PC-9 (cell line): ENCODE measurements around the gene IMP4. TPM values are rescaled to one million over a fixed set of nuclear protein-coding genes. Genes with fewer than 3 reads are reported as not detected.

Source experiments
- BruUV-seq: library from RNA; stranded (reverse); fragments of 400-500 nt; replicated peaks from 2 replicates; lab custom pipeline; 2021; lab: Mats Ljungman, UMichigan
- CTCF ChIA-PET: fragments of 300-600 bp; sonication (Branson Sonifier 250); formaldehyde crosslinking; loops from one replicate; lab custom pipeline; 2022; ENCODE audit warnings: antibody characterized with exemption; lab: Charles Lee
- POLR2A ChIA-PET: fragments of 300-600 bp; sonication (Branson Sonifier 250); formaldehyde crosslinking; loops from one replicate; lab custom pipeline; 2022; ENCODE audit warnings: antibody characterized with exemption; ENCODE audit not compliant: unreplicated experiment; lab: Charles Lee
- DNase-seq, 2 experiments: peaks; one replicate each; pipeline versions ENCODE4 v3.0.0 to v3.0.0-alpha.2; 2015 to 2022; ENCODE audit warnings: mixed read lengths in 1 of 2
- H2AFZ ChIP-seq: fragments of 200-600 bp; sonication (generic); 2 replicates; pipeline ENCODE4 v1.8.1; 2017; ENCODE audit warnings: antibody characterized with exemption
- H3F3A ChIP-seq: fragments of 200-600 bp; sonication (generic); 2 replicates; pipeline ENCODE4 v1.8.1; 2017; ENCODE audit warnings: antibody characterized with exemption, mild to moderate bottlenecking, low read depth; ENCODE audit not compliant: insufficient read depth
- H3K27ac ChIP-seq: fragments of 200-600 bp; sonication (generic); 2 replicates; pipeline ENCODE4 v1.6.1; 2016; ENCODE audit warnings: mixed run types
- H3K27me3 ChIP-seq: fragments of 200-600 bp; sonication (generic); 2 replicates; pipeline ENCODE4 v1.6.1; 2016; ENCODE audit warnings: low read depth, mixed run types; ENCODE audit not compliant: insufficient read depth
- H3K36me3 ChIP-seq: fragments of 200-600 bp; sonication (generic); 2 replicates; pipeline ENCODE4 v1.6.1; 2016; ENCODE audit warnings: low read depth, mixed run types
- H3K4me1 ChIP-seq: fragments of 200-600 bp; sonication (generic); replicated peaks from 2 replicates; pipeline ENCODE4 v1.6.1; 2016; ENCODE audit warnings: mixed run types; ENCODE audit not compliant: insufficient read depth
- H3K4me2 ChIP-seq: fragments of 200-600 bp; sonication (generic); 2 replicates; pipeline ENCODE4 v1.6.1; 2017; ENCODE audit warnings: mixed run types
- H3K4me3 ChIP-seq: fragments of 200-600 bp; sonication (generic); 2 replicates; pipeline ENCODE4 v1.6.1; 2016; ENCODE audit warnings: mixed run types
- H3K79me2 ChIP-seq: fragments of 200-600 bp; sonication (generic); 2 replicates; pipeline ENCODE4 v1.6.1; 2017; ENCODE audit warnings: low read depth, mixed run types
- H3K9me2 ChIP-seq: fragments of 200-600 bp; sonication (generic); 2 replicates; pipeline ENCODE4 v1.8.1; 2017; ENCODE audit warnings: mild to moderate bottlenecking; ENCODE audit not compliant: insufficient read depth
- H3K9me3 ChIP-seq: fragments of 200-600 bp; sonication (generic); 2 replicates; pipeline ENCODE4 v1.8.1; 2016; ENCODE audit warnings: low read depth; ENCODE audit not compliant: insufficient read depth
- H4K20me1 ChIP-seq: fragments of 200-600 bp; sonication (generic); 2 replicates; pipeline ENCODE4 v1.8.1; 2017; ENCODE audit not compliant: insufficient read depth
- CTCF ChIP-seq: fragments of 200-600 bp; sonication (generic); conservative IDR thresholded peaks from 2 replicates; pipeline ENCODE4 v1.6.1; 2017; ENCODE audit warnings: mixed run types, antibody characterized with exemption, mild to moderate bottlenecking, moderate library complexity
- EZH2 ChIP-seq: fragments of 200-600 bp; sonication (generic); IDR thresholded peaks from 2 replicates; pipeline ENCODE4 v1.8.0; 2017; ENCODE audit warnings: antibody characterized with exemption, low read depth
- intact Hi-C: fragments of 100-400 bp; cut with micrococcal nuclease; formaldehyde crosslinking; loops from one replicate; pipeline ENCODE4 v1.10.0; 2022; ENCODE audit not compliant: unreplicated experiment
- total RNA-seq: library from RNA; stranded (reverse); gene quantifications from 2 replicates; pipeline ENCODE4 v1.2.3, GENCODE V29; 2021

The IMP4 gene
- total RNA-seq, 1 experiment from 2014 or later, result 76.8 TPM

GRCh38 chr2:130391058-130391871, 48.6 kb downstream of the IMP4 start:
- DNase-seq, result peak; percentile 59 to 70
- no peaks in the 10 kb centered on the region for H3K9me2 ChIP-seq
- H3K4me1 ChIP-seq, result peaks cover 15% of the 10 kb centered on the region; the same call in 1 of the 2 replicates
- POLR2A ChIA-PET, result no interaction called here
- H3K79me2 ChIP-seq, result no peaks in the 10 kb centered on the region
- H3K4me3 ChIP-seq, result peak overlapping the region; percentile 85
- CTCF ChIA-PET, result no interaction called here
- peak overlapping the region; percentile 98 for H2AFZ ChIP-seq
- H3K27ac ChIP-seq, result no peak overlapping the region
- no peaks in the 10 kb centered on the region for H4K20me1 ChIP-seq
- intact Hi-C loops, result loop anchor here (5.0 kb wide), 1 partner anchor 34 kb away; the partner anchor contains the start of gene PTPN18
- peaks cover 4% of the 10 kb centered on the region; the same call in 1 of the 2 replicates for H3F3A ChIP-seq
- H3K9me3 ChIP-seq, result no peaks in the 10 kb centered on the region
- TF ChIP-seq CTCF (no peak), EZH2 (no peak)
- H3K4me2 ChIP-seq, result peak overlapping the region; percentile 80
- no peaks in the 10 kb centered on the region for H3K36me3 ChIP-seq
- H3K27me3 ChIP-seq, result no peaks in the 10 kb centered on the region; the same call in 1 of the 2 replicates
- no TSS peak for BruUV-seq

GRCh38 chr2:130391872-130392670, 49.4 kb downstream of the IMP4 start:
- intact Hi-C loops, result loop anchor here (2.0 to 5.0 kb wide), 2 partner anchors 35 to 49 kb away; partner anchors contain the start of genes IMP4 and PTPN18
- no peak overlapping the region for H3K27ac ChIP-seq
- no peaks in the 10 kb centered on the region for H3K9me3 ChIP-seq
- H4K20me1 ChIP-seq, result no peaks in the 10 kb centered on the region
- H3K27me3 ChIP-seq, result peaks cover under 1% of the 10 kb centered on the region; the same call in 1 of the 2 replicates
- BruUV-seq, result no TSS peak
- ChIA-PET CTCF (no interaction called here), POLR2A (no interaction called here)
- H3K4me3 ChIP-seq, result peak overlapping the region; percentile 85
- no peaks in the 10 kb centered on the region for H3K36me3 ChIP-seq
- DNase-seq, result peak in 1 of 2 experiments; percentile 30
- no peaks in the 10 kb centered on the region for H3K79me2 ChIP-seq
- peak overlapping the region; percentile 98 for H2AFZ ChIP-seq
- H3K4me1 ChIP-seq, result peaks cover 15% of the 10 kb centered on the region; the same call in 1 of the 2 replicates
- TF ChIP-seq CTCF (no peak), EZH2 (no peak)
- peak overlapping the region; percentile 80 for H3K4me2 ChIP-seq
- no peaks in the 10 kb centered on the region for H3K9me2 ChIP-seq
- H3F3A ChIP-seq, result peaks cover 4% of the 10 kb centered on the region; the same call in 1 of the 2 replicates

GRCh38 chr2:130393318-130393910, 50.7 kb downstream of the IMP4 start:
- BruUV-seq, result no TSS peak
- no peak for TF ChIP-seq EZH2
- TF ChIP-seq CTCF, result no peak
- H3K27me3 ChIP-seq, result peaks cover 7% of the 10 kb centered on the region
- no peak overlapping the region for H3K4me3 ChIP-seq
- CTCF ChIA-PET, result no interaction called here
- H3K27ac ChIP-seq, result no peak overlapping the region
- H3F3A ChIP-seq, result peaks cover 4% of the 10 kb centered on the region; the same call in 1 of the 2 replicates
- DNase-seq, result peak; percentile 60 to 78
- H3K36me3 ChIP-seq, result no peaks in the 10 kb centered on the region
- H2AFZ ChIP-seq, result no peak overlapping the region
- no peaks in the 10 kb centered on the region for H3K79me2 ChIP-seq
- H3K4me2 ChIP-seq, result 0 out of 2 replicates have a peak overlapping the region, but pooled peaks have one; percentile 21
- peaks cover 15% of the 10 kb centered on the region; the same call in 1 of the 2 replicates for H3K4me1 ChIP-seq
- intact Hi-C loops, result loop anchor here (1.0 to 5.0 kb wide), 3 partner anchors 21 to 51 kb away; partner anchors contain the start of genes IMP4 and PTPN18
- H3K9me3 ChIP-seq, result no peaks in the 10 kb centered on the region
- POLR2A ChIA-PET, result interaction anchor here (0.6 kb wide), 1 partner anchor 20 kb away, joined by 4 read pairs; no protein-coding TSS in a partner anchor
- no peaks in the 10 kb centered on the region for H3K9me2 ChIP-seq
- no peaks in the 10 kb centered on the region for H4K20me1 ChIP-seq
